GM23338 (cell line): Measurements from ENCODE around the gene KRT84. TPM values are rescaled to one million over a fixed set of nuclear protein-coding genes. Genes with fewer than 3 reads are reported as not detected.

ENCODE experiments used
- ATAC-seq: fragments of 200-7000 bp; cut with Tn5 transposase; 3 replicates; pipeline ENCODE4 v1.9.1; 2020
- DNase-seq: peaks from one replicate; pipeline ENCODE4 v3.0.0-alpha.2; 2015; ENCODE audit warnings: low spot score
- H2AFZ ChIP-seq: fragments of 200-600 bp; sonication (generic); 2 replicates; pipeline ENCODE4 v1.8.0; 2016; ENCODE audit warnings: antibody characterized with exemption, mild to moderate bottlenecking, moderate library complexity
- H3F3A ChIP-seq: fragments of 200-600 bp; sonication (generic); replicated peaks from 2 replicates; pipeline ENCODE4 v1.8.0; 2017; ENCODE audit warnings: antibody characterized with exemption, mixed run types, low read depth
- H3K27ac ChIP-seq: fragments of 200-600 bp; sonication (generic); 2 replicates; pipeline ENCODE4 v1.6.1; 2016; ENCODE audit warnings: low read depth
- H3K27me3 ChIP-seq: fragments of 200-600 bp; sonication (generic); 2 replicates; pipeline ENCODE4 v1.8.0; 2016; ENCODE audit warnings: mild to moderate bottlenecking, mixed run types, moderate library complexity; ENCODE audit not compliant: insufficient read depth
- H3K36me3 ChIP-seq: fragments of 200-600 bp; sonication (generic); 2 replicates; pipeline ENCODE4 v1.8.0; 2016; ENCODE audit warnings: mild to moderate bottlenecking; ENCODE audit not compliant: insufficient read depth
- H3K4me1 ChIP-seq: fragments of 200-600 bp; sonication (generic); 2 replicates; pipeline ENCODE4 v1.8.0; 2016; ENCODE audit warnings: mild to moderate bottlenecking, moderate library complexity; ENCODE audit not compliant: insufficient read depth
- H3K4me2 ChIP-seq: fragments of 200-600 bp; sonication (generic); 2 replicates; pipeline ENCODE4 v1.7.1; 2017; ENCODE audit warnings: mixed run types
- H3K4me3 ChIP-seq: fragments of 200-600 bp; sonication (generic); 2 replicates; pipeline ENCODE4 v1.6.1; 2016; ENCODE audit warnings: mixed run types
- H3K79me2 ChIP-seq: fragments of 200-600 bp; sonication (generic); replicated peaks from 2 replicates; pipeline ENCODE4 v1.8.0; 2017; ENCODE audit warnings: mild to moderate bottlenecking; ENCODE audit not compliant: insufficient read depth
- H3K9me2 ChIP-seq: fragments of 200-600 bp; sonication (generic); 2 replicates; pipeline ENCODE4 v1.8.0; 2017; ENCODE audit not compliant: insufficient read depth
- H4K20me1 ChIP-seq: fragments of 200-600 bp; sonication (generic); replicated peaks from 2 replicates; pipeline ENCODE4 v1.8.0; 2017; ENCODE audit warnings: mild to moderate bottlenecking; ENCODE audit not compliant: insufficient read depth
- H3K27ac Mint-ChIP-seq: 2 replicates; pipeline ENCODE4 v1.8.0; 2020; ENCODE audit warnings: inconsistent platforms, mild to moderate bottlenecking, moderate library complexity, mixed read lengths
- H3K27me3 Mint-ChIP-seq: 3 replicates; pipeline ENCODE4 v1.8.0; 2022; ENCODE audit warnings: low read depth, mild to moderate bottlenecking, moderate library complexity, mixed read lengths, inconsistent platforms; ENCODE audit not compliant: insufficient read depth, poor library complexity
- H3K36me3 Mint-ChIP-seq: 3 replicates; pipeline ENCODE4 v1.8.0; 2021; ENCODE audit warnings: low read depth, mild to moderate bottlenecking, inconsistent platforms, moderate library complexity, mixed read lengths
- H3K4me1 Mint-ChIP-seq: 3 replicates; pipeline ENCODE4 v1.8.0; 2020; ENCODE audit warnings: mild to moderate bottlenecking, inconsistent platforms, mixed read lengths
- H3K4me3 Mint-ChIP-seq: 3 replicates; pipeline ENCODE4 v1.8.0; 2021; ENCODE audit warnings: moderate library complexity, mild to moderate bottlenecking, inconsistent platforms, mixed read lengths
- H3K9me3 Mint-ChIP-seq: 3 replicates; pipeline ENCODE4 v1.8.0; 2020; ENCODE audit warnings: moderate library complexity, mild to moderate bottlenecking, inconsistent platforms, mixed read lengths
- ETS1 ChIP-seq: IDR thresholded peaks from 2 replicates; pipeline ENCODE4 v1.6.1; 2016; ENCODE audit warnings: antibody characterized with exemption
- EZH2 ChIP-seq: fragments of 200-600 bp; sonication (generic); IDR thresholded peaks from one replicate; pipeline ENCODE4 v1.8.0; 2017; ENCODE audit warnings: antibody characterized with exemption, mild to moderate bottlenecking, low read depth; ENCODE audit not compliant: unreplicated experiment
- EZH2phosphoT487 ChIP-seq: fragments of 200-600 bp; sonication (generic); IDR thresholded peaks from one replicate; pipeline ENCODE4 v1.8.1; 2018; ENCODE audit warnings: antibody characterized with exemption; ENCODE audit not compliant: unreplicated experiment
- JUNB ChIP-seq: IDR thresholded peaks from one replicate; pipeline ENCODE4 v1.6.1; 2016; ENCODE audit warnings: antibody characterized with exemption; ENCODE audit not compliant: unreplicated experiment
- NANOG ChIP-seq: IDR thresholded peaks from 2 replicates; pipeline ENCODE4 v1.6.1; 2016; ENCODE audit warnings: antibody characterized with exemption, borderline replicate concordance
- POLR2AphosphoS5 ChIP-seq: IDR thresholded peaks from 2 replicates; pipeline ENCODE4 v1.6.1; 2016; ENCODE audit warnings: antibody characterized with exemption, low read depth
- ZNF114 ChIP-seq: fragments of 250-450 bp; sonication (Bioruptor Pico); IDR thresholded peaks from 2 replicates; pipeline ENCODE4 v1.5.0; 2020; ENCODE audit warnings: mild to moderate bottlenecking, moderate library complexity
- ZNF331 ChIP-seq: fragments of 250-450 bp; sonication (Bioruptor Pico); IDR thresholded peaks from 2 replicates; pipeline ENCODE4 v1.5.0; 2020; ENCODE audit warnings: low read depth, mild to moderate bottlenecking, moderate library complexity
- ZNF462 ChIP-seq: fragments of 250-450 bp; sonication (Bioruptor Pico); IDR thresholded peaks from 2 replicates; pipeline ENCODE4 v1.5.0; 2020; ENCODE audit warnings: mild to moderate bottlenecking, moderate library complexity
- polyA plus RNA-seq: library from polyadenylated mRNA; unstranded; fragments of >200 nt; fragmentation: Nextera tagmentation; extraction: Ambion mirVana; gene quantifications from 2 replicates; pipeline ENCODE4 v1.2.1, GENCODE V29; 2016
- total RNA-seq: library from RNA; depleted of rRNA; stranded (reverse); fragments of >200 nt; shearing (Covaris generic); gene quantifications from 2 replicates; pipeline ENCODE4 v1.2.3, GENCODE V29; 2014
- TF ChIP-seq, protein P1 (sequence below), 2 experiments: fragments of 200-600 bp in 1 of 2; sonication (generic) in 1 of 2; conservative IDR thresholded peaks; 2 replicates each; pipeline versions ENCODE4 v1.5.1 to v1.6.1; 2016 to 2017; ENCODE audit warnings: antibody characterized with exemption in 2 of 2, low read depth in 2 of 2, mild to moderate bottlenecking in 2 of 2, moderate library complexity in 1 of 2

KRT84 gene
- total and polyA plus RNA-seq, 2 experiments from 2014 or later, result not detected

DNA sequence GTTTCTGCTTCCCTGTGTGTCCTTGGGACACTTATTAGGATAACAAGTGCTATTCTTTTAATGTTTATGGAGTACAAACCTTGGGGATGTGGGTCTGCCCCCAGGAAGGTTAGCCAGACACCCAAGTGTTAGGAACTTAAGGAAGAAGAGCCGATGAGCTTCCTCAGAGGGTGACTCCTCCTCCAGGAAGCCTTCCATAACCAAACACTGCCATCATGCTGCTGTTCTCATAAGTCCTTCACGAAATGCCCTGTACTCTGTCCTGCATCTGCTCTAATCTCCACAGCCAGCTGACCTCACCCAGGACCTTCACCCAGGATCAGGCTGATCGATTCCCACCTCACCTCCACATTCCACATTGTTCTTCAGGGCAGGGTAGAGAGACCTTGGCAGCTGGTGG is 16.9 kb downstream of the KRT84 start (continued):
- TF ChIP-seq ZNF462 (no peak), JUNB (no peak), ETS1 (no peak)

GRCh38 chr12:52367876-52368275 is 17.6 kb downstream of the KRT84 start:
- Histone ChIP-seq H3K79me2 (no peaks in the 10 kb centered on the region), H3K4me2 (no peak overlapping the region), H3K4me3 (no peak overlapping the region), H4K20me1 (no peaks in the 10 kb centered on the region), H3K27me3 (no peaks in the 10 kb centered on the region), H3K27ac (no peak overlapping the region), H3F3A (no peaks in the 10 kb centered on the region), H3K36me3 (no peaks in the 10 kb centered on the region), H2AFZ (no peak overlapping the region), H3K4me1 (no peaks in the 10 kb centered on the region), H3K9me2 (no peaks in the 10 kb centered on the region)
- H3K36me3 Mint-ChIP-seq, result no peaks in the 10 kb centered on the region; the same call in 2 of the 3 replicates
- TF ChIP-seq EZH2 (no peak), ZNF331 (no peak), ZNF114 (CRISPR knock-in tag) (no peak), JUNB (no peak), EZH2phosphoT487 (no peak), POLR2AphosphoS5 (no peak), NANOG (no peak), ETS1 (no peak)
- TF ChIP-seq, protein P1, sequence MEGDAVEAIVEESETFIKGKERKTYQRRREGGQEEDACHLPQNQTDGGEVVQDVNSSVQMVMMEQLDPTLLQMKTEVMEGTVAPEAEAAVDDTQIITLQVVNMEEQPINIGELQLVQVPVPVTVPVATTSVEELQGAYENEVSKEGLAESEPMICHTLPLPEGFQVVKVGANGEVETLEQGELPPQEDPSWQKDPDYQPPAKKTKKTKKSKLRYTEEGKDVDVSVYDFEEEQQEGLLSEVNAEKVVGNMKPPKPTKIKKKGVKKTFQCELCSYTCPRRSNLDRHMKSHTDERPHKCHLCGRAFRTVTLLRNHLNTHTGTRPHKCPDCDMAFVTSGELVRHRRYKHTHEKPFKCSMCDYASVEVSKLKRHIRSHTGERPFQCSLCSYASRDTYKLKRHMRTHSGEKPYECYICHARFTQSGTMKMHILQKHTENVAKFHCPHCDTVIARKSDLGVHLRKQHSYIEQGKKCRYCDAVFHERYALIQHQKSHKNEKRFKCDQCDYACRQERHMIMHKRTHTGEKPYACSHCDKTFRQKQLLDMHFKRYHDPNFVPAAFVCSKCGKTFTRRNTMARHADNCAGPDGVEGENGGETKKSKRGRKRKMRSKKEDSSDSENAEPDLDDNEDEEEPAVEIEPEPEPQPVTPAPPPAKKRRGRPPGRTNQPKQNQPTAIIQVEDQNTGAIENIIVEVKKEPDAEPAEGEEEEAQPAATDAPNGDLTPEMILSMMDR (conservative IDR thresholded peaks at IDR 0.05; ENCODE audit: low read depth in 2 of 2), result no peak
- DNase-seq, result no peak
- H3K4me1 Mint-ChIP-seq, result peaks cover 3% of the 10 kb centered on the region; the same call in 1 of the 3 replicates
- ATAC-seq, result no peak
- no peak overlapping the region for H3K27ac Mint-ChIP-seq
- peaks cover 4% of the 10 kb centered on the region for H3K27me3 Mint-ChIP-seq
- no peak overlapping the region for H3K4me3 Mint-ChIP-seq
- no peaks in the 10 kb centered on the region for H3K9me3 Mint-ChIP-seq
